WTC11 (cell line): Measurements from ENCODE around the gene PCDHA8.
"Not testable (repeated sequence)": the region's sequence is repeated elsewhere in the genome, so short reads cannot be mapped to it uniquely, and the experiment has no call there.

ENCODE experiments used
- CREM ChIP-seq: sonication (generic); formaldehyde crosslinking; IDR thresholded peaks from 2 replicates; pipeline ENCODE4 v1.8.1; 2022; ENCODE audit warnings: mild to moderate bottlenecking, missing genetic modification reagents, moderate library complexity
- ESRRA ChIP-seq: sonication (generic); formaldehyde crosslinking; IDR thresholded peaks from 2 replicates; pipeline ENCODE4 v1.8.1; 2022; ENCODE audit warnings: mild to moderate bottlenecking, missing genetic modification reagents, borderline replicate concordance
- ETV6 ChIP-seq: sonication (generic); formaldehyde crosslinking; IDR thresholded peaks from 2 replicates; pipeline ENCODE4 v1.8.1; 2022; ENCODE audit warnings: mild to moderate bottlenecking, missing genetic modification reagents
- FOXK1 ChIP-seq: sonication (generic); formaldehyde crosslinking; IDR thresholded peaks from 2 replicates; pipeline ENCODE4 v1.8.0; 2022; ENCODE audit warnings: mild to moderate bottlenecking, moderate library complexity, missing genetic modification reagents
- HMGA2 ChIP-seq: fragments of 250-450 bp; sonication (Bioruptor Pico); IDR thresholded peaks from 2 replicates; pipeline ENCODE4 v1.4.0; 2021; ENCODE audit warnings: mild to moderate bottlenecking, moderate library complexity
- OVOL2 ChIP-seq: fragments of 250-450 bp; sonication (Bioruptor Pico); IDR thresholded peaks from 2 replicates; pipeline ENCODE4 v1.9.0; 2021; ENCODE audit warnings: mild to moderate bottlenecking, borderline replicate concordance
- ZNF671 ChIP-seq: fragments of 250-450 bp; sonication (Bioruptor Pico); IDR thresholded peaks from 2 replicates; pipeline ENCODE4 v1.8.0; 2021; ENCODE audit warnings: mild to moderate bottlenecking
- TF ChIP-seq, protein P1 (sequence below): fragments of 200-600 bp; IDR thresholded peaks from 2 replicates; pipeline ENCODE4 v1.8.0; 2022; ENCODE audit warnings: antibody characterized with exemption
- TF ChIP-seq, protein P2 (sequence below): sonication (generic); formaldehyde crosslinking; IDR thresholded peaks from 2 replicates; pipeline ENCODE4 v1.8.0; 2022; ENCODE audit warnings: mild to moderate bottlenecking, missing genetic modification reagents
- TF ChIP-seq, protein P3 (sequence below): sonication (generic); formaldehyde crosslinking; IDR thresholded peaks from 2 replicates; pipeline ENCODE4 v1.8.1; 2023; ENCODE audit warnings: mild to moderate bottlenecking, missing genetic modification reagents, moderate library complexity

DNA sequence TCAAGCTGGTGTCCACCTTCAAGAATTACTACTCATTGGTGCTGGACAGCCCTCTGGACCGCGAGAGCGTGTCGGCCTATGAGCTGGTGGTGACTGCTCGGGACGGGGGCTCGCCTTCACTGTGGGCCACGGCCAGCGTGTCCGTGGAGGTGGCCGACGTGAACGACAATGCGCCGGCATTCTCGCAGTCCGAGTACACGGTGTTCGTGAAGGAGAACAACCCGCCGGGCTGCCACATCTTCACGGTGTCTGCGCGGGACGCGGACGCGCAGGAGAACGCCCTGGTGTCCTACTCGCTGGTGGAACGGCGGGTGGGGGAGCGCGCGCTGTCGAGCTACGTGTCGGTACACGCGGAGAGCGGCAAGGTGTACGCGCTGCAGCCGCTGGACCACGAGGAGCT is 38.6 kb upstream of the PCDHA8 start:
- TF ChIP-seq HMGA2 (CRISPR knock-in tag); ZNF671 (CRISPR knock-in tag); ETV6; OVOL2; FOXK1 (CRISPR knock-in tag); CREM; ESRRA (CRISPR knock-in tag): not testable (repeated sequence)
- TF ChIP-seq, protein P1, sequence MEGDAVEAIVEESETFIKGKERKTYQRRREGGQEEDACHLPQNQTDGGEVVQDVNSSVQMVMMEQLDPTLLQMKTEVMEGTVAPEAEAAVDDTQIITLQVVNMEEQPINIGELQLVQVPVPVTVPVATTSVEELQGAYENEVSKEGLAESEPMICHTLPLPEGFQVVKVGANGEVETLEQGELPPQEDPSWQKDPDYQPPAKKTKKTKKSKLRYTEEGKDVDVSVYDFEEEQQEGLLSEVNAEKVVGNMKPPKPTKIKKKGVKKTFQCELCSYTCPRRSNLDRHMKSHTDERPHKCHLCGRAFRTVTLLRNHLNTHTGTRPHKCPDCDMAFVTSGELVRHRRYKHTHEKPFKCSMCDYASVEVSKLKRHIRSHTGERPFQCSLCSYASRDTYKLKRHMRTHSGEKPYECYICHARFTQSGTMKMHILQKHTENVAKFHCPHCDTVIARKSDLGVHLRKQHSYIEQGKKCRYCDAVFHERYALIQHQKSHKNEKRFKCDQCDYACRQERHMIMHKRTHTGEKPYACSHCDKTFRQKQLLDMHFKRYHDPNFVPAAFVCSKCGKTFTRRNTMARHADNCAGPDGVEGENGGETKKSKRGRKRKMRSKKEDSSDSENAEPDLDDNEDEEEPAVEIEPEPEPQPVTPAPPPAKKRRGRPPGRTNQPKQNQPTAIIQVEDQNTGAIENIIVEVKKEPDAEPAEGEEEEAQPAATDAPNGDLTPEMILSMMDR = not testable (repeated sequence)
- TF ChIP-seq, protein P2, sequence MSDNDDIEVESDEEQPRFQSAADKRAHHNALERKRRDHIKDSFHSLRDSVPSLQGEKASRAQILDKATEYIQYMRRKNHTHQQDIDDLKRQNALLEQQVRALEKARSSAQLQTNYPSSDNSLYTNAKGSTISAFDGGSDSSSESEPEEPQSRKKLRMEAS (CRISPR knock-in tag) = not testable (repeated sequence)
- TF ChIP-seq, protein P3, sequence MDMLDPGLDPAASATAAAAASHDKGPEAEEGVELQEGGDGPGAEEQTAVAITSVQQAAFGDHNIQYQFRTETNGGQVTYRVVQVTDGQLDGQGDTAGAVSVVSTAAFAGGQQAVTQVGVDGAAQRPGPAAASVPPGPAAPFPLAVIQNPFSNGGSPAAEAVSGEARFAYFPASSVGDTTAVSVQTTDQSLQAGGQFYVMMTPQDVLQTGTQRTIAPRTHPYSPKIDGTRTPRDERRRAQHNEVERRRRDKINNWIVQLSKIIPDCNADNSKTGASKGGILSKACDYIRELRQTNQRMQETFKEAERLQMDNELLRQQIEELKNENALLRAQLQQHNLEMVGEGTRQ (CRISPR knock-in tag) = not testable (repeated sequence)
